Left colon (tissue), 2 donors: ENCODE data around the gene CBLC. TPM values are rescaled to one million over a fixed set of nuclear protein-coding genes. Genes with fewer than 3 reads are reported as not detected.

Experiments
- ATAC-seq: fragments of 200-7000 bp; cut with Tn5 transposase; one replicate; pipeline ENCODE4 v1.9.1; 2020; ENCODE audit warnings: mild to moderate bottlenecking, moderate library complexity
- DNase-seq, 2 donors: peaks; one replicate each; pipeline ENCODE4 v3.0.0-alpha.2; 2020
- intact Hi-C, 2 donors: fragments of 100-400 bp; cut with DNase I in 1 of 2; cut with micrococcal nuclease in 1 of 2; formaldehyde crosslinking; loops; one replicate each; pipeline versions ENCODE4 v1.11.2 to v1.14.0; 2022; cut with DNase I, micrococcal nuclease
- total RNA-seq, 2 donors: library from RNA; stranded (reverse); fragmentation: NEBNext Ultra II Directional; extraction: Animal tissue kit (Norgen Biotek cat#: 25700); gene quantifications; one replicate each; pipeline ENCODE4 v1.2.1, GENCODE V29; 2021
- donor health status: DM: no; HTN: no; CAD: no.
- donor health status: DM: yes; HTN: yes; CAD: no.

Gene CBLC
- total RNA-seq, 2 donors from 2014 or later, result 79.1 to 84.4 TPM

DNA sequence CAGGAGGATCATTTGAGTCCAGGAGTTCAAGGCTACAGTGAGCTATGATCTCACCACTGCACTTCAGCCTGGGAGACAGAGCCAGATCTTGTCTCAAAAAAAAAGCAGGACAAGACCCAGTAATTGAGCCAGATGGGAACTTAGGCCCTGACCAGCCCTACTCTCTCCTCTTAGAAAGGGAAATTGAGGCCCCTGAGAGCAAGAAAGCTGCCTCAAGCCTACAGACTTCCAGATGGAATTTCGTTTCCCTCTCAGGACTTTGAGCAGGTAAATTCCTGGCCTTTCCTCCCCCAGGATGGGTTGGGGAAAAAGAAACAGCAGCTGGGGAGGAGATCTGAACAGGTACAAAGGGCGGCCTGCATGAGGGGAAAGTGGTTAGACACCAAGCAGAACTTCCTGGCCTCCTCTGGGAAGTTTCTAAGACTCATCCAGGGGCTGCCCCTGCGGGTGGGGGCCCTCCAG is 32.8 kb upstream of the CBLC start:
- intact Hi-C loops, result no loop called here
- DNase-seq (peak in 1 of 2 donors; percentile 32), ATAC-seq (no peak)

DNA sequence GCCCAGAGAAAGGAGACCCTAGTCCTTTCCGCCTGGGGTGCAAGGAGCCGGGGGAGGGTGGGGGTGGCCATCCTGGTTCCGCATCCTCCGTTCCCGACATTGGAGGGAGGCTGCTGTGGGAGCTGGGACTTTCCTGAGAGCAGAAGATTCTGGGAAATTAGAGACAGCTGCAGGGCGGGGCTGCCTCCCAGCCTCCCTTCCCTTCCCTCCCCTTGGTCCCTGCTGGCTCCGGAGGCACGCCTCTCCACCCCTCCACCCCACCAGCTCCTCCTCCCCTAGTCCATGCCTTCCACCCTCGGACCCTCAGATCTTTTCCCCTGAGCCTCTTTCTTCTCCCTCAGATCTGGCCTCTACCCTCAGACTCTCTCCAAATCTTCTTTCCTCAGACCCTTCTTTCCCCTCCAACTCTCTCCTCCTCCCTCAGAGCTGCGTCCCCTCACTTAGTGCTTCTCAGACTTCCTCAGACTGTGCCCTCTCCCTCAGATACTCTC is 32.3 kb upstream of the CBLC start:
- peak; percentile 33 for ATAC-seq
- peak; percentile 83 to 91 for DNase-seq
- intact Hi-C loops, result no loop called here

DNA sequence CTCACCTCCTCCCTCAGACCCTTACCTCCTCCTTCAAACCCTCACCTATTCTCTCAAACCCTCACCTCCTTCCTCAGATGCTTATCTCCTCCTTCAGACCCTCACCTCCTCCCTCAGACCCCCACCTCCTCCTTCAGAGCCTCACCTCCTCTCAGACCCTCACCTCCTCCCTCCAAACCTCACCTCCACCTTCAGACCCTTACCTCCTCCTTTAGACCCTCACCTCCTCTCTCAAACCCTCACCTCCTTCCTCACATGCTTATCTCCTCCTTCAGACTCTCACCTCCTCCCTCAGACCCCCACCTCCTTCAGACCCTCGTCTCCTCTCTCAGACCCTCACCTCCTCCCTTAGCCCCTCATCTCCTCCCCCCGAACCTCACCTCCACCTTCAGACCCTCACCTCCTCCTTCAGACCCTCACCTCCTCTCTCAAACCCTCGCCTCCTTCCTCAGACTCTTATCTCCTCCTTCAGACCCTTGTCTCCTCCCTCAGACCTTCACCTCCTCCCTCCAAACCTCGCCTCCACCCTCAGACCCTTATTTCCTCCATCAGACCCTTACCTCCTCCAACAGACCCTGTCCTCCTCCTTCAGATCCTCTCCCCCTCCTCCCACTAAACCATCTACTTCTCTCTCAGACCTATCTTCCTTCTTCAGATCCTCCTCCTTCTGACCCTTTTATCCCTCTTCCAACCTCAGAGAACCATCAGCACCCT is 31.6 kb upstream of the CBLC start:
- intact Hi-C loops, result no loop called here
- ATAC-seq, result no peak
- peak in 1 of 2 donors; percentile 34 for DNase-seq

DNA sequence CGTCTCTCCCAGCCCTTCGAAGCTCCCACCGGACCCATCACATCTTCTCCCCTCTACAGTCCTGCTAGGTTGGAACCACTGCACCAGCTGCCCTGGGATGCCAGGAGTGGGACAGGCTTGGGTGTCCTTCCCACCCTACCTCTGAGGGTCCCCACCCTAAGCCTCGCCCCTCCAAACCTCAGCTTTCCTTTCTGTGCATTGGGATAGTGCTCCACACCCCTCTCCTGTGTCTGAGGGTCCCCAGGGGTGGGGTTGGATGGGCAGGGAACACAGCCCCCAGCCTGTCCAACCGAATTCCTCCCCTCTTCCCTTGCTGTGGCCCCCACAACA is 31.1 kb upstream of the CBLC start:
- DNase-seq, result peak in 1 of 2 donors; percentile 44
- no peak for ATAC-seq
- intact Hi-C loops, result no loop called here

DNA sequence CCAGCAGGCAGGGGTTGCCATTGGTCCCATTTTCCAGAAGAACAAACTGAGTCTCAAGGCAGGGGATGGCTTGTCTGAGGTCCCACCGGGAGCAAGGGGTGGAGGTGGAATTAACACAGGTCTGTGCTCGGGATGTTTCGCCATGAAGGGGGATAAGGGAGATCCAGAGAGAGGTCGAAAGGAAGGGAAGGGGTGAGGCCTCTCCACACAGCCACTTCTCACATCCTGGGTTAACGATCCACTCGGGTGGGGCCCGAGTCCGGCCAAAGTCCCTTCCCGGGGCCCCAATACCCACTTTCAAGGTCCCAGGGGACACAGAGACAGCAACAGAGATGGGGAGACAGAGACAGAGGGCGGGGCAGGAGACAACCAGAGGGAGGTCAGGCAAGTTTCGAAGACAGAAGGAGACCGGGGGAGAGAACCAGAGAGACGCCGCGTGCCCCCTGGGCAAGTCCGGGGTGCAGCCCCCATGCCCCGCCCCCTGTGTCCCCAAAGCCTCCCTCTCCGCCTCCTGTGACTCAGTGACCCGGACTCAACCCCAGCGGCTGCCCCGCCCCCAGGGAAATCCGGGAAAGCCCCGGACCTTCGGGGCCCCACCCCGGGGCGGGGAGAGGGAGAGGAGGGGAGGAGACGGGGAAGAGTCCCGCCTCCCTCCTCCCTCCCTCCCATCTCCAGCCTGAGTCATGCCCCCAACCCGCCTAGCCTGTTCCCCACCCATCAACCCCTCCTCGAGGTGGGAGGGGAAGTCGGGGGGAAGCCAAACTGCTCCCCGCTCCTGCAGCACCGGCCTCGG is 30.5 kb upstream of the CBLC start:
- DNase-seq (peak; percentile 97 to 98), ATAC-seq (peak; percentile 75)
- intact Hi-C loops, result no loop called here

DNA sequence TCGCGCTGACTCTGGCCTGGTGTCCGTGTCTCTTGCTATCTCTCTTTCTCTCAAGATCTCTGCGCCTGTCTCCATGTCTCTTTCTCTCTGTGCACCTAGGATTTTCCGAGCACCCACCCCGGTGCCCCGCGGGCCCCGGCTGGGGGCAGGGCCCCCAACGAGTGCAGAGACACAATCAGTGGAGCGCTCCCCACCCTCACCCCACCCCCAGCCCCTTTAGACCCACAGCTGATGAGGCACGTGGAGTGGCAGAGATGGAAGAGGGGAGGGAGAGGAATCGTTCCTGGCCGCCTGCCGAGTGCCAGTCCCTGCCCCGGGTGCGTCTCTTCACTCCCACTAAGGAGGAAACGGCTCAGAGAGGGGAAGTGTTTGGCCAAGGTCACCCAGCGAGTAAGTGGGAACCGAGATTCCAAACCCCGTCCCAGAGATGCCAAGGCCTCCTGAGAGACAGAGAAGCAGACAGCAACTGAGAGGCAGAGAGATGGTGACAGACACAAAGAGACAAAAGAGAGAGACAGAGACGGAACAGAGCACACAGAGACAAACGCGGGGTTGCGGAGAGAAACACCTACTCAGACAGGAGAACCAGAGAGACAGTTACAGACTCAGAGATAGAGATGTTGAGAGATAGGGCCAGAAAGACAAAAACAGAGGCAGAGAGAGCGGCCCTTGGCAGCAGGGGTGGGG is 29.8 kb upstream of the CBLC start:
- intact Hi-C loops, result no loop called here
- peak; percentile 52 for ATAC-seq
- peak; percentile 82 to 85 for DNase-seq

DNA sequence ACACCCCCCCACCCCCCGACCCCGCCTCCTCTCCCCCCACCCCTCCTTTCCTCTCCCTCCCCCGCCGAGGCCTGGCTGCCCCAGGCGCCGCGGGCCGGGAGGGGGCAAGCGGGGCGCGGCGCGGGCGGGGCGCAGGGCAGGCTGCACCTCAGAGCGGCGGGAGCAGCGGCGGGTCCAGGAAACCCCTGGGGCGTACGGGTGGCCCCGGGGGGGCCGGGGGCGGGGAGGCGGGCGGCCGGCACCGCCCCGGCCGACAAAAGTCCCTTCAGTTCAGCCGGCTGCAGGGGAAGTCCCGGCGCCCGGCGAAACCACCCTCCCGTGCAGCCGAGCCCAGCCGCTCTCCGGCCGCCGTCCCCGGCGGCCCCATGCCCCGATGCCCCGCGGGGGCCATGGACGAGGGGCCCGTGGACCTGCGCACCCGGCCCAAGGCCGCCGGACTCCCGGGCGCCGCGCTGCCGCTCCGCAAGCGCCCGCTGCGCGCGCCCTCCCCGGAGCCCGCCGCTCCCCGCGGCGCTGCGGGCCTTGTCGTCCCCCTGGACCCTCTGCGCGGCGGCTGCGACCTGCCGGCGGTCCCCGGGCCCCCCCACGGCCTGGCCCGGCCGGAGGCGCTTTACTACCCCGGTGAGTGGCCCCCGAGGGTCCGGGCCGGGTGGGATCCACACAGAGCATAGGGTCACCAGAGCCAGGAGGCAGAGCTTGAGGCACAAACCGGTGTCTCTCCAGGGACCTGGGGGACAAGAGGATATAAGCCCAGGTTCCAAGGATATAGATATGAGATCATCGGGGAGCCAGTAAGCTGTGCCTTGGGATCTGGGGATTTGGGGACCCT is 29.1 kb upstream of the CBLC start, which contains the start of gene BCL3:
BCL3 (plus strand) TSS at position 283 of the 829 bp plus-strand sequence; CDS start at position 366, 83 bp downstream.
- DNase-seq (peak; percentile 85 to 87), ATAC-seq (peak; percentile 50)
- intact Hi-C loops, result no loop called here

DNA sequence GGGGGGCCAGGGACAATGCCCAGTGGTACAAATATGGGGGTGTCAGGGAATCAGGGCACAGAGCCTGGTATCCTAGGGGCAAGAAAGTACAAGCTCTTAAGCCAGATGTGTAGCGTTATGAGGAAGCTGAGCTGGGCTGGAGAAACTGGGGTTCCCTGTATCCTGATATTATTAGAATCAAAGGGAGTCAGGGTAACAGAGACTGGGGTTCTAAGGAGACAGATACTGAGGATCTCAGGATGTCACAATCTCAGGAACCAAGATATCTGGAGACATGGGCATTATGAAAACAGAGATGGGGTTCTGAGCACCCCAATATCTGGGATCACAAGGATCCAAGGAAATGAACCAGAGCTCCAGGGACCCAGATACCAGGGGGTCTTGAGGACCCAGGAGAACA is 28.4 kb upstream of the CBLC start:
- ATAC-seq, result no peak
- intact Hi-C loops, result no loop called here
- peak in 1 of 2 donors; percentile 9 for DNase-seq

DNA sequence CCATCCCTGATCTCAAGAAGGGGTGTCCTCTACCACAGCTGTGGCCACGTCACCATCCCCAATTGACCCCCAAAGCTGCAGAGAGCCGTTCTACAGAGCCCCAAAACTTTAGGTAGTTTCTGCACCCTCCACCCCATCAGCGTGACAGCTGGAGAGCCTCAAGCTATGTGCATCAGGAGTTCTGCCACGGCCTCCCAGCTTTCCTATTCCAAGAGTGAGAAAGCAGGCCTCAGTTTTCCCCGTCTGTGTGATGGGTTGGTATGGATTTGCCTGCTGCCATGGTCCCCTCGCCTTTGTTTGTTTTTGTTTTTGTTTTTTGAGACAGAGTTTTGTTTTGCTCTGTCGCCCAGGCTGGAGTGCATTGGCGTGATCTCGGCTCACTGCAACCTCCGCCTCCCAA is 27.7 kb upstream of the CBLC start:
- ATAC-seq, result no peak
- intact Hi-C loops, result no loop called here
- DNase-seq, result peak in 1 of 2 donors; percentile 36

DNA sequence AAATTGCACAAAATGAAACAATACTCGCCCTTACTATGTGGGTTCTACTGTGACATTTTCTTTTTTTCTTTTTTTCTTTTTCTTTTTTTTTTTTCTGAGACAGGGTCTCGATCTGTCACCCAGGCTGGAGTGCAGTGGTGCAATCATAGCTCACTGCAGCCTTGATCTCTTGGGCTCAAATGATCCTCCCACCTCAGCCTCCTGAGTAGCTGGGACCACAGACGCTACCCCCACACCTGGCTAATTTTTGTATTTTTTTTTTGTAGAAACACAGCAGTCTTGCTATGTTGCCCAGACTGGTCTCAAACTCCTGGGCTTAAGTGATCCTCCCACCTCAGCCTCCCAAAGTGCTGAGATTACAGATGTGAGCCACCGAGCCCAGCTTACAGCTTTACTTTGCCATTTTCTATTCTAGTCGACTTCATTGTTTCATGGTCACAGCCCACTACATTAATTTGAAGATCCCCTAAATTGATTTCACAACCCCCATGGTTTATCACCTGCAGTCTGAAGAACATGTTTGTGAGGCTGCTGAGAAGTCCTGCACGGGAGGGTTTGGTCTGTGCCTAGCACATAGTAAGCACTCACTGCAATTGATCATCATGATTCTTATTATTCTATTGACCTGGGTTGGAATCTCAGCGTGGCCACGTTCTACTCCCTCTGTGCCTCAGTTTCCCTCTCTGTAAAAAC is 25.4 kb upstream of the CBLC start:
- ATAC-seq (no peak), DNase-seq (no peak)
- intact Hi-C loops, result no loop called here

DNA sequence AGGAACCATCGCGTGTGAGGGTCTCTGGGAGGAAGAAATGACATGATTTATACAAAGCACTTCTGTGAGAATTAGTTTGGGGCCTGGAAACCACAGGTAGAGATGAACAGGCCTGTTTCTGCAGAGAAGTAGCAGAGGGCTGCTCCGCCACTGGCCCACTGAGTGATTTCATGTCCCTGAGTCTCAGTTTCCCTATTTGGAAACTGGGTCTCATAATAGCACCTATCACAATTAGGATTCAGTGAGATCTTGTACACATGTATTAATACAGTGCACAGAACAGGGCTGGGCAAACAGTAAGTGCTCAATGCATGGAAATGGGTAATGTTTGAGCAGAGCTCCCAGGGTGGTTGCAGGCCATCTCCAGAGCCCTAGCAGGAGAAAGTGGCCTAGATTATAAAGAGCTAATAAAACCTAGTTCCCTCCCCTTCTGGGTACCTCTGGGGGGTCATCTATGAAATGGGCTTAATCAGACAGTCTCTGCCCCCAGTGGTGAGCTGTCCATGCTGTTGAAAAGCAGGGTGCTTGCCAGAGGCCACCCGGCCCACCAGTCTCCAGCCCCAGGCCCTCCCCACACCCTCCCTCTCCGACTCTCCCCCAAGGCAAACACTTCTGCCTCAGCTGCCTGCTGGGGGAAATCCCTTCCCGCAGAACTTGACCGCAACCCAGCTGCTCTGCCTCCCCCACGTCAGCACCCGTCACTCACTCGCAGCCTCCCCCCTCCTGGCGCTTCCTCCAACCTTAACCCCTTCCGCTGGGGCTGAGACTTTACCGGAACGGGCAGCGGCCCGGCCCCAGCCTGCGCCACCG is 24.7 kb upstream of the CBLC start:
- DNase-seq, result peak; percentile 93 to 98
- intact Hi-C loops, result no loop called here
- peak; percentile 72 for ATAC-seq

DNA sequence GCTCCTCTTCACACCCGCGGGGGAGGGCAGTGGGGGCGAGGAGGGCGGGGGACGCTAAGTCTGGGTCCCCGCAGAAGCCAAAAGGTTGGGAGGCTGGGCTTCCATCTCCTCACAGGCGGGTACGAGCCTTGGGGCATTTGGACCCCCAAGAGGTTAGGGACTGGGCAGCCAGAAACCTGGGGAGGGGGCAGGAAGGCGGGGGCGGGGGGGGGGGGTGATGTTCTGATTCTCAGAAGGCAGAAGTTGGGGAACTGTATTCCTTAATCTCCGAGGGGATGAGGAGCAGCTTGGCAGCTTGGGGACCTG is 24.1 kb upstream of the CBLC start:
- intact Hi-C loops, result no loop called here
- no peak for DNase-seq
- no peak for ATAC-seq

DNA sequence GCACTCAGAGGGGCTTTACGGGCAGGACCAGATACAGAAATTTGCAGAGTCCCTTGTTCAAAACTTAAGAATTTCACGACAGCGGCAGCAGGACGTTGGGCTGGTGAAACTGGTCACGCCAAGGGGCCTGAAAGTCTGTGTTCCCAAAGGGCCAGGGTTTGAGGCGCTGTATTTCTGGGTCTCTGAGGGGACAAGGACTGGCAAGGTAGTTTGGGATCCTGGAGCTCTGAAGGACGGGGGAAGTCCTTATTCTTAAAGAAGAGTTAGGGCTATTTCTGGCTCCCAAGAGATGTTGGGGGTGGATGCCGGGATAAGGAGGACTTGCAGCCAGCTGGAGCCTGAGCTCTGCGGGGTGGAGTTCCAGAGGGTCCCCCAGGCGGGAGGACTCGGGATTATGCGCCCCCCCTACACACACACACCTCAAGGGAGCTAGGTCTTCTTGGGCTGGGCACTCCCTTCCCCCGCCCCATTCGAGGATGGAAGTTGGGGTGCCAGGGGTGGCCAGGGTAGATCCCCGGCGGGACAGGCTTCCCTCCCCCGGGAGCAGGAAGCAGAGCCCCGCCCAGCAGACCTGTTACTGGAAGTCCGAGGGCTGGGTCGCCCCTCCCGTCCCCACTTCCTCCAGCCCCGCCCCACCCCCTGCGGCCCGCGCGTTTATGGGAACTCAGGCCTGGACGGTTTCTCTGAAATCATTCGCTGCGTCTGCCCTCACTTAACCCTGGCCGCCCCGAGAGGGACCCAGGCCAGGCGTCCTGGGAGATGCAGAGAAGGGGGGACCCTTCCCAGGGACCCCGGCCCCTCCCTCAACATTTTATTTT is 23.5 kb upstream of the CBLC start:
- intact Hi-C loops, result no loop called here
- ATAC-seq, result peak; percentile 78
- peak; percentile 98 for DNase-seq

DNA sequence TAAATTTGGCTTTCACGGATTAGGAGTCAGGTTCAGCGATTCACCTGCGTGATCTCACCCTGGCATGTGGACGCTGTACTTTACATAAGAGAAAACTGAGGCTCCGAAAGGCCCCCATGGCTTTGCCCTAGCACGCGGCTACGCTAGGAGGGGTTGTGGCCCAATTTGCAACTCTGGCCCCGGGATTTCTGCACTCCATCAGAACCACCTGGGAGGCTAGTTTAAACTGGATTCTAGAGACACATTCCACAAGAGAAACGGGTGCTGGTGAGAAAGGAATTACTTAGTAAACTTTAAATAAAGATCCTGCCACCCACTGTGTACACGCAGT is 23.0 kb upstream of the CBLC start:
- intact Hi-C loops, result no loop called here
- DNase-seq, result no peak

DNA sequence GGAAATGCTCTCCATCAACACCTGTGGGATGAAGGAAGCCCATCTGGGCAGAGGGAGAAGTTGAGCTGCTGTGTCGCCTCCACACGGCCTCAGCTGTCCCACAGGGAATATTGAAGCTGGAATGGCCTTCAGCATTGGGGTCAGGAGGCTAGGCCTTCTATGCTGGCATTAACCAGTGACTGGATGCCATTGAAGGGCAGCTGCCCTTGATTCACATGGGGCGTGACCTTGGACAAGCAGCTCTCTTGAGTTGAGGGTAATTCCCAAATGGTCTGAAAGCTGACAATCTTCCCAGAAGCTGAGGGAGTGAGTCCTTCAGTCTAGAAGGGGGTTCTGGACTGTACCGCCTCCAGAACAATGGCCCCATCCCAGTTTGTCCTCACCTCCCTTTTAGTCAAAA is 22.5 kb upstream of the CBLC start:
- ATAC-seq (no peak), DNase-seq (peak in 1 of 2 donors; percentile 29)
- intact Hi-C loops, result no loop called here

More for the DNA sequence above, 23.0 kb upstream of the CBLC start:
- no peak for ATAC-seq

DNA sequence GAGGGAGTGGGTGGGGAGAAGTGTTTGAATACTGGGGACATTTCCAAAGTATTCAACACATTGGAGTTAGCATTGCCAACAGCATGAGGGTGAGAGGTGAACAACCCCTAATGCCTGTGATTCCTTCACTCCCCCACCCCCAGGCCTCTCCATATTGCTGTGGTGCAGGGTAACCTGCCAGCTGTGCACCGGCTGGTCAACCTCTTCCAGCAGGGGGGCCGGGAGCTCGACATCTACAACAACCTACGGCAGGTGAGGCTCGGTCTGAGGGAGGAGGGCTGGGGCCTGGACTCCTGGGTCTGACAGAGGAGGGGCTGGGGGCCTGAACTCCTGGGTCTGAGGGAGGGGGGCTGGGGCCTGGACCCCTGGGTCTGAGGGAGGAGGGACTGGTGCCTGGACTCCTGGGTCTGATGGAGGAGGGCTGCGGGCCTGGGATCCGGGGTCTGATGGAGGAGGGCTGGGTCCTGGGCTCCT is 21.6 kb upstream of the CBLC start:
- ATAC-seq, result no peak
- intact Hi-C loops, result no loop called here
- DNase-seq, result peak in 1 of 2 donors; percentile 31
